Skeletal muscle satellite cell (primary cell): ENCODE measurements around the gene NUPR1.
"Not testable (repeated sequence)": the region's sequence is repeated elsewhere in the genome, so short reads cannot be mapped to it uniquely, and the experiment has no call there.

Source experiments
- H3K27me3 ChIP-seq: 2 replicates; pipeline ENCODE4 v1.7.0; 2013; ENCODE audit warnings: low read length; ENCODE audit not compliant: control insufficient read depth, insufficient read depth
- H3K36me3 ChIP-seq: 2 replicates; pipeline ENCODE4 v1.7.0; 2013; ENCODE audit warnings: mild to moderate bottlenecking, control low read depth, low read length; ENCODE audit not compliant: insufficient read depth
- H3K4me1 ChIP-seq: 2 replicates; pipeline ENCODE4 v1.7.0; 2013; ENCODE audit warnings: low read length; ENCODE audit not compliant: control insufficient read depth, insufficient read depth
- H3K4me2 ChIP-seq: 2 replicates; pipeline ENCODE4 v1.7.0; 2013; ENCODE audit warnings: mild to moderate bottlenecking, low read length
- H3K4me3 ChIP-seq: 2 replicates; pipeline ENCODE4 v1.7.0; 2013; ENCODE audit warnings: low read length
- H3K9ac ChIP-seq: 2 replicates; pipeline ENCODE4 v1.7.0; 2013; ENCODE audit warnings: mild to moderate bottlenecking, low read depth, low read length, moderate library complexity
- H3K9me3 ChIP-seq: replicated peaks from 2 replicates; pipeline ENCODE4 v1.7.0; 2013; ENCODE audit warnings: mild to moderate bottlenecking, control low read depth, low read length

The NUPR1 gene

DNA sequence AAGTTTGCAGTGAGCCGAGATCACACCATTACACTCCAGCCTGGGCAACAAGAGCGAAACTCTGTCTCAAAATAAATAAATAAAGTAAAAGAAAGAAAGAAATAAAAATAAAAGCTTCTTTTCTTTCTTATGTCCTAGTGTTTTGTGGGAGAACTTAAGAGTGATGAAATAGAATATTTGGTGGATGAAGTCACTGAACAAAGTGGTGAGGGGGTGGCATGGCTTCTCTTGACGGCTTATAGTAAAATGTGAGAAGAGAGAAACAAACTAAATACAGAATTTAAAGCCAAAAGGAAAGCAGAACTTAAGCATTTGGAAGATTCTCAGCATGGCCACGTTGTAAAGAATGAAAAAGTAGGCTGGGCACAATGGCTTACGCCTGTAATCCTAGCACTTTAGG, 30.2 kb upstream of the NUPR1 start:
- Histone ChIP-seq H3K4me3 (no peak overlapping the region), H3K9ac (no peak overlapping the region), H3K9me3 (peaks cover 7% of the 10 kb centered on the region), H3K4me1 (peaks cover 10% of the 10 kb centered on the region), H3K27me3 (no peaks in the 10 kb centered on the region), H3K36me3 (no peaks in the 10 kb centered on the region), H3K4me2 (no peak overlapping the region)

DNA sequence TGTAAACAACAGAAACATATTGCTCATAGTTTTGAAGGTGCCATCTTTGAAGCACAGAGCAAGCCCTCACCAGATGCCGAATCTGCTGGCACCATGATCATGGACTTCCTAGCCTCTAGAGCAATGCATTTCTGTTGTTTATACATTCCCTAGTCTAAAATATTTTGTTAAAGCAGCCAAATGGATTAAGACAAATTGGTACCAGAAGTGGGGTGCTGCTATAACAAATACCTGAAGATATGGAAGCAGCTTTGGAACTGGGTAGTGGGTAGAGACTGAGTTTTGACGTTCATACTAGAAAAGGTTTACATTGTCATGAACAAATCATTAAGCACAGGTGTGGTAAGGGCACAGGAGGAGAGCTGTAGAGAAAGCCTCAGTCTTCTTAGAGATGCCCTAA, 28.5 kb upstream of the NUPR1 start:
- Histone ChIP-seq H3K4me1 (peaks cover 4% of the 10 kb centered on the region), H3K4me3 (no peak overlapping the region), H3K27me3 (no peaks in the 10 kb centered on the region), H3K36me3 (no peaks in the 10 kb centered on the region), H3K4me2 (no peak overlapping the region), H3K9me3 (peaks cover 7% of the 10 kb centered on the region), H3K9ac (no peak overlapping the region)

DNA sequence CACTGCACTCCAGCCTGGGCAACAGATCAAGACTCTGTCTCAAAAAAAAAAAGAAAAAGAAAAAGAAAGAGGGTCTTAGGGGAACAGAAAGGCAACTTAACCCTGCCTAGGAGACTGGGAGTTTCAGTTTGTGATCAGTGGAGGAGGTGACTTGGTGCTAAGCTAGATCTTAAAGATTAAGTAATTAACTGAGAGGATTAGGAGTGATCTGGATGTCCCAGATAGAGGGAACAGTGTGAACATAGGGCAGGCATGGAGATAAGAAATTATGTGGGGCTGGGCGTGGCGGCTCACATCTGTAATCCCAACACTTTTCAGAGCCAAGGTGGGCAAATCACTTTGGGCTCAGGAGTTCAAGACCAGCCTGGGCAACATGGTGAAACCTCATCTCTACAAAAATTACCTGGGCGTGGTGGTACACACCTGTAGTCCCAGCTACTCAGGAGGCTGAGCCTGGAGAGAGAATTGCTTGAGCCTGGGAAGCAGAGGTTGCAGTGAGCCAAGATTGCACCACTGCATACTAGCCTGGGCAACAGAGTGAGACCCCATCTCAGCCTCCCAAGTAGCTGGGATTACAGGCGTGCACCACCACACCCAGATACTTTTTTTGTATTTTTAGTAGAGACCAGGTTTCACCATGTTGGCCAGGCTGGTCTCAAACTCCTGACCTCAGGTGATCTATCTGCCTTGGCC, 27.6 kb upstream of the NUPR1 start:
- H3K9me3 ChIP-seq, H3K36me3 ChIP-seq, H3K27me3 ChIP-seq, H3K9ac ChIP-seq, H3K4me2 ChIP-seq, H3K4me1 ChIP-seq, H3K4me3 ChIP-seq: not testable (repeated sequence)

DNA sequence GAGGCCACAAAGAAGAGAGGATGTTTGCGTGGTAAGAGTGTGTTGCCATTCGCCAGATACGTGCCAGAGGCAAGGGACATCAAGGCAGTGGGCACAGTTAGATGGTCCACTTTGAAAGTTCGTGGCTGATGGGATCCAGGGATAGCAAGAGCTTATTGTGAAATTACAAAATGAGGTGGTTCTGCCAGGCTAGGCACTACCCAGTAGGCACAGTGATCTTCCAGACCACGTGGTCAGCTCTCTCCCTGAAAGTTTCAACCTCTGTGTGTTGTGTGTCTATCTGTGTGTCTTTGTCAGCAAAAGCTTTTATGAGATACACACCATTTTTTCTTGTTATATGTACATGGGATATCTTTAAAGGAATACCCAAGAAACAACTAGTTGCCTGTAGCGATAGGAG, 24.4 kb upstream of the NUPR1 start:
- Histone ChIP-seq H3K9ac (no peak overlapping the region), H3K27me3 (no peaks in the 10 kb centered on the region), H3K36me3 (peaks cover 2% of the 10 kb centered on the region), H3K4me1 (no peaks in the 10 kb centered on the region), H3K4me2 (no peak overlapping the region), H3K4me3 (no peak overlapping the region), H3K9me3 (peaks cover 7% of the 10 kb centered on the region)

DNA sequence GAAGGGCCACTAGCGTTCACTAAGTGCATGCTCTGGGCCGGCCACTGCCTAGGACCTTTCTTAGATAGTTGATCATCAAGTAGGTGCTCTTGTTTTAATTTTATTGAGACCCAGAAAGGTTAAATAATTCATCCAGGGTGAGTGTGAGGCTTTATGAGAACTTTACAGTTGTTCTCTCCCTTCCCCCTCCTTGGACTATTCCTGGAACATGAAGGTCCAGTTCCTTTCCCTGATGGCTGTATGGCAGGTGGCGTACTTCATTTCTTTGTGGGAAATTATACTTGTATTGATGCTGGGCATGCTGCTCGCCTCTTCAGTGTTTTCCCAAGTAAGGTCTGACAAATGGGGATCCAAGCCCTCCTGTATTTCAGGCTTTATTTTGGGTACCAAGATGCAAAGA, 23.4 kb upstream of the NUPR1 start:
- Histone ChIP-seq H3K9me3 (peaks cover 2% of the 10 kb centered on the region), H3K9ac (no peak overlapping the region), H3K4me3 (no peak overlapping the region), H3K27me3 (no peaks in the 10 kb centered on the region), H3K4me2 (no peak overlapping the region), H3K4me1 (no peaks in the 10 kb centered on the region), H3K36me3 (peaks cover 6% of the 10 kb centered on the region)

DNA sequence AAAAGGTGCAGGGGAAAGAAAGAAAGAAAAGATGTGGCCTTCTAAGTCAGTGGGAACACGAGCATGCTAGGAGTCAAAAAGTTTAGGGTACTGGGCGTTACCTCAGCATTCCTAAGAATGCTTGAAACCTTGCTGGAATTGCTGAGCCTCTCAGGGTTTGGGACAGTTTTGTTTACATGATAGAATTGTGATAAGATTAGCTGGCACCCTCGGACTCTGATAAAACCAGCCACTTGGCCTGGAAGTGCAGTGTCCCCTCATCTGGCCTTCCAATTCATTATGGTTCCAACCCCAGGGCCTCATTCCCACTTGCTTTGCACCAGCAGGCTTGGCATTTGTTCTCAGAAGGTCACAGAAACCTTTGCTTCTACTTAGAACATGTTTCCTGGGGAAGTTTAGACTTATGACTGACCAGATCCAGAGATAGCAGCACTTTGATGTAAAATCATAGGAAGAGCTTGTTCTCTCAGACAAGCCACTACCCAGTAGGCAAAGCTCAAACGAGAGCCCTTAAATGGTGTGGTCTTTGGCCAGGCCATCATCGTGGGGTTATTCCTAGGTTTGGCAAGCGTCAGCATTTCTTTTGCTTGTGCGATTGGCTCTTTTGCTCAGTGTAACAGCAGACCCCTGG, 22.9 kb upstream of the NUPR1 start:
- no peaks in the 10 kb centered on the region for H3K4me1 ChIP-seq
- no peak overlapping the region for H3K4me3 ChIP-seq
- H3K36me3 ChIP-seq = peaks cover 6% of the 10 kb centered on the region
- no peak overlapping the region for H3K9ac ChIP-seq
- no peaks in the 10 kb centered on the region for H3K9me3 ChIP-seq
- H3K4me2 ChIP-seq = no peak overlapping the region
- no peaks in the 10 kb centered on the region for H3K27me3 ChIP-seq

DNA sequence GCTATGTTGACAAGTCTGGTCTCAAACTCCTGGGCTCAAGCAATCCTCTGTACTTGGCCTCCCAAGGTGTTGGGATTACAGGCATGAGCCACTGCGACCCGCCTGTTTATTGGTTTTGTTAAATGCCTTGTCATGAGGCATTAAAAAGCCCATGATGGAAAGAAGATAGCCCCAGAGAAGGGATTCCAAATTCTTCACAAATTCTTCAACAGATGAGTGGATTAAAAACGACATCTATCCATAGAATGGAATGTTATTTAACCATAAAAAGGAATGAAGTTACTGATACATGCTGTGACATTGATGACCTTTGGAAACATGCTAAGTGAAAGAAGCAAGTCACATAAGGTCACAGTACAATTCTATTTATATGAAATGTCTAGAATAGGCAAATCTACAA, 19.7 kb upstream of the NUPR1 start:
- Histone ChIP-seq H3K4me1 (peaks cover 5% of the 10 kb centered on the region), H3K36me3 (peaks cover 6% of the 10 kb centered on the region), H3K9me3 (no peaks in the 10 kb centered on the region), H3K27me3 (no peaks in the 10 kb centered on the region), H3K4me2 (no peak overlapping the region), H3K4me3 (no peak overlapping the region), H3K9ac (no peak overlapping the region)

DNA sequence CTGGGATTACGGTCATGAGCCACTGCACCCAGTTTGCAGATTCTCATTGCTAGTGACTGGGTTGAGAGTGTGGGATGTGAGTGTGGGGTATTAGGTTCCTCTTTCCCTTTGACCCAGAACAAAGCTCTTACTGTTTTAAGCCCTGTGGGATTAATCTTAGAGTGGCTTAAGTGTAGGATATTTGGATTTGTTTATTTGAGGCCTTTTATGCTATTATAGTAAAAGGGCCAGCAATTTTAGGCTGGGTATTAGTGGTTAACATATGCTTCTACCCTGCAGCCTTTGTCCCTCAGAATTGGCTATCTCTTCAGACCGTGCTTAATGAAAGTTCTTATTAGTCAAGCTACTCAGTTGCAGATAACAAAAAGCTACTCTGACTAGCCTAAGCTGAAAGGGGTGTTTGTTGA, 18.1 kb upstream of the NUPR1 start:
- Histone ChIP-seq H3K36me3 (peaks cover 6% of the 10 kb centered on the region), H3K9ac (no peak overlapping the region), H3K4me1 (peaks cover 5% of the 10 kb centered on the region), H3K4me2 (no peak overlapping the region), H3K9me3 (no peaks in the 10 kb centered on the region), H3K27me3 (no peaks in the 10 kb centered on the region), H3K4me3 (no peak overlapping the region)

DNA sequence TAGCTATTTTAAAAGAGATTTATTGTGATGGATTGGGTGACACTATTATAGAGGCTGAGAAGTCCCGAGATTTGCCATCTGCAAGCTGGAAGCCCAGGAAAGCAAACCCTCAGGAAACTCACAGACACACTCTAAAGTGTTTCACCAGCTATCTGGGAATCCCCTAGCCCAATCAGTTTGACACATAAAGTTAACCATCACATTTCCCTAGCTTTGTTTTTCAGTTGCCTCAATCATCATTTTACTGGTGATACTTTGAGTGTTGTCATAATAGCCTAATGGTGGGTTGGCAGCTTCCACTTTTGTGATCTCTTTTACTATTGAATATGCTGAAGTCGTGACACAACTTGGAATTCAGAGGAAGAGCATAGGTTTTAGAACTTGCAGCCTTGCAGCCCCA, 16.8 kb upstream of the NUPR1 start:
- Histone ChIP-seq H3K9me3 (no peaks in the 10 kb centered on the region), H3K9ac (no peak overlapping the region), H3K4me2 (no peak overlapping the region), H3K27me3 (no peaks in the 10 kb centered on the region), H3K4me1 (peaks cover 5% of the 10 kb centered on the region), H3K4me3 (no peak overlapping the region), H3K36me3 (peaks cover 6% of the 10 kb centered on the region)

DNA sequence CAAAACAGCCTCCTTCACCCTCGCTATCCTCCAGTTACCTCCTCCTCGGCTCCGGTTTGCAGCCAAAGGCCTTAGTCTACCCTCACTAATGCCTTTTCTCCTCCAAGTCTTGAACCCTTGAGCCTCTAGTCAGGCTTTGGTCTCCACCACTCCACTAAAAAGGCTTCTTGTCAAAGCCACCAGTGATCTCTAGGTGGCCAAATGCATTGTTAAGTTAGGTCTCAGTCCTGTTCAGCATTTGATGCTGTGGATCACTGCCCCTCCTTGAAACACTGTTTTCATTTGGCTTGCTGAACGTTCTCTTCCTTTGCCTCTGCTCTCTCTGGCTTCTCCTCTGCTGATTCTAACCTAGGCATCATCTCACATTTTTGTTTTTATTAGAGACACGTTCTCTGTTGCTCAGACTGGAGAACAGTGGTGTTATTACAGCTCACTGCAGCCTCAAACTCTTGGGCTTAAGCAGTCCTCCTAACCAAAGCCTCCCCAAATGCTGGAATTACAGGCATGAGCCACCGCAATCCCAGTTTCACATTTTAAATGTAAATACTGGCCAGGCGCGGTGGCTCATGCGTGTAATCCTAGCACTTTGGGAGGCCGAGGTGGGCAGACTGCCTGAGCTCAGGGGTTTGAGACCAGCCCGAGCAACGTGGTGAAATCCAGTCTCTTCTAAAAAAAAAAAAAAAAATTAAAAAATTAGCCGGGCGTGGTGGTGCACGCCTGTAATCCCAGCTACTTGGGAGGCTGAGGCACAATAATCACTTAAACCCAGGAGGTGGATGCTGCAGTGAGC, 16.1 kb upstream of the NUPR1 start:
- peak overlapping the region; percentile 83 for H3K4me2 ChIP-seq
- H3K27me3 ChIP-seq = no peaks in the 10 kb centered on the region
- no peaks in the 10 kb centered on the region for H3K9me3 ChIP-seq
- H3K9ac ChIP-seq = peak overlapping the region; percentile 58
- peaks cover 6% of the 10 kb centered on the region for H3K36me3 ChIP-seq
- H3K4me1 ChIP-seq = peaks cover 5% of the 10 kb centered on the region
- peak overlapping the region; percentile 65 for H3K4me3 ChIP-seq

DNA sequence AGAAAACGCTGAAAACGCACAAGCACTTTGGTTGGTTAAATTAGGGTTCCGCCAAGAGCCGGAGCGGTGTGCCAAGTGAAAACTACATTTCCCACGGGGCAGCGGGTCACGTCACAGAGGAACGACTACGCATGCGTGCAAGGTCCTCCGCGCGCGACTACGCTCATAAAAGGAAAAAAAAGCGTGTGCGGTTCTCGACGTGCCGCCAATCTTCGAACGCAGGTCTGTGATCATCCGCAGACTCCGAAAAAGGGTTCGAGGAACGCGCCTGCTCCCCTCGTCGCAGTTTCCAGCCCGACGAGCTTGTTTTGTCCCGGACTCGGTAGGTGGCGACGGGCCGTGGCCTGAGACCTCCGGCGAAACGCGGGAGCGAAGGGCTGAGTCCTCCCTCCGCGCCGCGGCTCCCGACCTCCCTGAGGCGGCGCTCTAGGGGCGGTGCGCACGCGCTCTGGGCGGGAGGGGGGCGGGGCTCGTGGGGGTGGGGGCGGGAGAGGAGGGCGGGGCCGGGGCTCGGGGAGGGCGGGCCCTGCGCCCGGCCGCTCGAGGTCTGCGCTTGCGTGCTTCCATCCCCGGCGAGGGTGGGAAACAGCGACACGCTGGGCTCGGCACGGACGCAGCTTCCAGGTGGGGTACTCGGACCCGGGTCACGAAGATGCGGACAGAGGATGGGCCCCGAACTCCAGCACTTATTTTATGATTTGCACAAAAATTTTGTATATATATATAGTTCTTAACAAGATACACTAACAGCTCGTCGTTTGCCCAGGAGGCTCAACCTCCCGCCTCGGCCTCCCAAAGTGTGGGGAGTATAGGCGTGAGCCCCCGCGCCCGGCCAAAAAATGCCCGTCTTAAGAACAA, 15.2 kb upstream of the NUPR1 start, which contains the start of gene SGF29:
Gene SGF29 (plus strand): TSS at position 145 of the 858 bp plus-strand sequence. CDS start 27,150 bp downstream, outside the sequence.
- peak within 1 kb of the TSS; percentile 85 for H3K4me3 ChIP-seq

More for the DNA sequence above, 15.2 kb upstream of the NUPR1 start, which contains the start of gene SGF29:
- Histone ChIP-seq H3K36me3 (peaks cover 4% of the 10 kb centered on the region), H3K27me3 (no peaks in the 10 kb centered on the region), H3K4me1 (peaks cover 5% of the 10 kb centered on the region), H3K4me2 (peak within 1 kb of the TSS; percentile 92), H3K9me3 (no peaks in the 10 kb centered on the region), H3K9ac (peak within 1 kb of the TSS; percentile 90)
